Epidermal melanocyte (primary cell): ENCODE results near the gene OSBPL7.

Experiments
- DNase-seq: peaks from one replicate; pipeline ENCODE4 v3.0.0; 2011; ENCODE audit warnings: low spot score; ENCODE audit not compliant: insufficient read length

OSBPL7 gene

GRCh38 chr17:47821424-47822391 is at the start of gene OSBPL7:
OSBPL7 (minus strand) TSS chr17:47821794; CDS start chr17:47820278, 1,516 bp downstream.
- DNase-seq: peak; percentile 85

- no peak for DNase-seq
Observed at GRCh38 chr17:47871048-47871447, 49.5 kb upstream of the OSBPL7 start.

GRCh38 chr17:47870056-47870455 is 48.5 kb upstream of the OSBPL7 start:
- no peak for DNase-seq

GRCh38 chr17:47869114-47869513 is 47.5 kb upstream of the OSBPL7 start:
- no peak for DNase-seq

- no peak for DNase-seq
Observed at GRCh38 chr17:47867813-47868533, 46.4 kb upstream of the OSBPL7 start.

GRCh38 chr17:47866941-47867340 is 45.3 kb upstream of the OSBPL7 start:
- no peak for DNase-seq

GRCh38 chr17:47864791-47865216 is 43.2 kb upstream of the OSBPL7 start:
- DNase-seq: no peak

- peak; percentile 54 for DNase-seq
Observed at GRCh38 chr17:47862621-47863440, 41.2 kb upstream of the OSBPL7 start.

- DNase-seq: no peak
Observed at GRCh38 chr17:47860386-47860785, 38.8 kb upstream of the OSBPL7 start.

GRCh38 chr17:47857551-47858455 is 36.2 kb upstream of the OSBPL7 start:
- DNase-seq: no peak

GRCh38 chr17:47856830-47857229 is 35.2 kb upstream of the OSBPL7 start:
- DNase-seq: no peak

- DNase-seq: no peak
Observed at GRCh38 chr17:47855737-47856136, 34.1 kb upstream of the OSBPL7 start.

- no peak for DNase-seq
Observed at GRCh38 chr17:47853616-47854015, 32.0 kb upstream of the OSBPL7 start.

GRCh38 chr17:47852113-47852949 is 30.7 kb upstream of the OSBPL7 start:
- DNase-seq: no peak

GRCh38 chr17:47851764-47852112 is 30.1 kb upstream of the OSBPL7 start:
- no peak for DNase-seq

- DNase-seq: no peak
Observed at GRCh38 chr17:47850692-47851573, 29.3 kb upstream of the OSBPL7 start, which contains the start of gene SP6. SP6 (minus strand) TSS chr17:47851163; CDS start chr17:47848429, 2,734 bp downstream.

- DNase-seq: no peak
Observed at GRCh38 chr17:47850373-47850691, 28.7 kb upstream of the OSBPL7 start.

- DNase-seq: no peak
Observed at GRCh38 chr17:47848198-47848513, 26.6 kb upstream of the OSBPL7 start.
